ENCODE data around the gene SOCS7.

The SOCS7 gene

GRCh38 chr17:38369124-38369886 is 17.7 kb downstream of the SOCS7 start:
- DNase-seq: no peak

- DNase-seq: no peak
Observed at GRCh38 chr17:38379448-38379847, 27.8 kb downstream of the SOCS7 start.

GRCh38 chr17:38395090-38395489 is 43.4 kb downstream of the SOCS7 start:
- no peak for DNase-seq

- no peak for DNase-seq
Observed at GRCh38 chr17:38397227-38397626, 45.6 kb downstream of the SOCS7 start.

DNA sequence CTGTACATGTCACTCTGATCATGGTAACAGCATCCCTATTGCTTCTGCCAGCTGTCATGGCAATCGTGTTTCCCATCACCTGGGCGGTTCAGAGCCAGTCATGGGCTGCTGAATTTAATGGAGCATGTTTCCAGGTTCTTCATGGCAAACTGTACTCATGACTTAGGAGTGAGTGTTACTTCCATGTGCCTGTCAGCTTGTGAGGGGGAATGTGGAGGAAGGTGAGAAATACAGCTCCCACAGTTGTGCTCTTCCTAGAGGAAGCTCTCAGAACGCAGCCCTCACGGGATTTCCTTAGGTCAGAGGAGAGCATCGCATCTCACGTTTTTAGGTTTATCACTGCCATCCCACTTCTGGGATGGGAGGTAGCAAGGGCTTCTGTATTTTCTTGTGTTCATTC is 48.6 kb downstream of the SOCS7 start:
- DNase-seq: no peak

DNA sequence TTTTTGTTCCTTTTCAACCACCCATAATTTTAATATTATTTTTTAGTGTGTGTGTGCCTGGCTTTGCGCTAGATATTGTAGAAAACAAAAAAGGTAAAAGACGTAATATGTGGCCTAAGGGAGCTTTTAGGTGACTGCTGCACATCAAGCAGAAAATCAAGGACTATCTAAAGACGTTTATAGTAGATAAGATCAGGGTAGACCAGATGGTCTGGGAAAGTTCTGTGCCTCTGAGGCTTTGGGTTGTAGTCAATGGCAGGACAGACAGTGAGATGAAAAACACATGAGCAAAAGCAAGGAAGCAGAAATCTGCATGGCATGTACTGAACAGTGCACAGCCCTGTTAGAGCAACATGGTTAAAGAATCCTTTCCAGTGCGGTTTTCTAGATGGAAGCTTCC is 49.8 kb downstream of the SOCS7 start:
- no peak for DNase-seq

GRCh38 chr17:38402897-38403296 is 51.3 kb downstream of the SOCS7 start:
- no peak for DNase-seq

DNA sequence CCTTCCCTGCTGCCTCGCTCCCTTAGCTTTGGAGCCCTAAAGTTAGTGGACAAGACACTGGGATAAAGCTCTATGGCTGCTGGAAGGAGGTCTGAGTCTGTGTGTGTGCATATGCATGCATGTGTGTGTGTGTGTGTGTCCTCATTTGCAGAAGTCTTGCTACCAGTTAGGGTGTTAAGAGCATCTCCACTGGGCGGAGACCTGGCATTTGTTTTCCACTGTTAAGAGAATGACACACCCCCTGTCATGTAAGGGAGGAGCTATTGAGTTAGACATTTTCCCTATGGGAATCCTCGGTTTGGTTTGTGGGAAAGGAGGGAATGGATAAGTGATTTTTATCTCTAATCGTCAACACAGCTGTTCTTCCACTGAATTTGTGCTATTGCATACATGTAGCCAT is 51.8 kb downstream of the SOCS7 start:
- DNase-seq: no peak

GRCh38 chr17:38404174-38404943 is 52.7 kb downstream of the SOCS7 start:
- no peak for DNase-seq

- DNase-seq: no peak
Observed at GRCh38 chr17:38405654-38406053, 54.0 kb downstream of the SOCS7 start.

DNA sequence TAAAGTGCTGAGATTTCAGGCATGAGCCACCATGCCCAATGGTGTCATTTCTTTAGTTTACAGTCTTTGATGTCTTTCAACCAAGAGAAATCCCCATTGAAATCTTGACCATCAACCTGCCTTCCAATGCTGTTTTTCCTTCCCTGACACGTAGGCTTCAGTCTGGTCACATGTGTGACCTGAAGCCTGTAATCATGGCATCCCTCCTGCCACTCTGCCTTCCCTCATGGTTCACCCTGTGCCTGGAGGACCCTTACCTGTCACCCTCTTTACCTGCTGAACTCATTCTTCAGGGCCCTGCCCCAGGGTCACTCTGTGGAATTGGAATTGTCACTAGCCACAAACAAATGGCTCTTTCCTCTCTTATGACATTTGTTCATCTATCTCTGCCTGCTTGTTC is 58.6 kb downstream of the SOCS7 start:
- DNase-seq: no peak

- peak; percentile 46 for DNase-seq
Observed at GRCh38 chr17:38415250-38416194, 63.9 kb downstream of the SOCS7 start.

- DNase-seq: no peak
Observed at GRCh38 chr17:38416840-38417209, 65.2 kb downstream of the SOCS7 start.

- no peak for DNase-seq
Observed at GRCh38 chr17:38417210-38417951, 65.7 kb downstream of the SOCS7 start.

- no peak for DNase-seq
Observed at GRCh38 chr17:38418062-38418692, 66.5 kb downstream of the SOCS7 start.

- no peak for DNase-seq
Observed at GRCh38 chr17:38418693-38419507, 67.3 kb downstream of the SOCS7 start.

DNA sequence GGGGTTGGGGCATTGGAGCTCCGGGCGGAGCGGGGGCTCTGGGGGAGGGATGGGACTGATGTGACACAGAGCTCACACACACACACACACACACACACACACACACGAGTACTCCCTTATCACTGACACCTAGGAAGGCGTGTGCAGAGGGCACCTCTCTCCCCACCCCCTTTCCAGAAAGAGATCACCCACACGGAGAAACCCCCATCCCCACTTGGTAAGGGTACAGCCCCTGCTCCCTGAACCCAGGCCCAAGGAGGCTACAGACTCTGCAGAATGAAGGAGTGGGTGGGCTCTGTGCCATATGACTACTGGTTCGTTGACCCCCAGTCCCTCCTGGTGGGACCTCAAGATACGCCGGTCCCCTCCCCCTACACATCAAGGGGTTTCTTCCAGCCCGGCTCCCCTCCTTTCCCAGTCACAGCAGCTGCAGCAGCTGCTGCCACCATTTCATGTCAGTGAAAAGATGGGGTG is 67.9 kb downstream of the SOCS7 start:
- no peak for DNase-seq

DNA sequence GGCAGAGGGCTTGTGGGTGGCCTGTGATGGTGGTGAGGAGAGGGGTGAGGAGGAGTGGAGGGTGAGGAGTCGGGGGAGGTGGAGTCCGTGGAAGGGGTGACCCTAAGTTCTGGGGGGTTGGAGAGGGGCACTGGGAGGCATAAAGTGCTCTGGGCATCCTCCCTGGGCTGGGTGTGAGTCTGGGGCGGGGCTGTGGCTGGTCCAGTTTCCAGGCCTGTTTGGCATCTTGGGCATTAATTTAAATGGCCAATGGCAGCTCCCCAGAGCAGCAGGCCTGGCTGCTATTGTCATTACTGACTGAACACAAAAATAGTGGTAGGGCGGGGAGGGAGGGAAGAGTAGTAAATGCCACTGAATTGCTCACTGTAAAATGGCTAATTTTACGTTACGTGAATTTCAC is 68.9 kb downstream of the SOCS7 start:
- no peak for DNase-seq

DNA sequence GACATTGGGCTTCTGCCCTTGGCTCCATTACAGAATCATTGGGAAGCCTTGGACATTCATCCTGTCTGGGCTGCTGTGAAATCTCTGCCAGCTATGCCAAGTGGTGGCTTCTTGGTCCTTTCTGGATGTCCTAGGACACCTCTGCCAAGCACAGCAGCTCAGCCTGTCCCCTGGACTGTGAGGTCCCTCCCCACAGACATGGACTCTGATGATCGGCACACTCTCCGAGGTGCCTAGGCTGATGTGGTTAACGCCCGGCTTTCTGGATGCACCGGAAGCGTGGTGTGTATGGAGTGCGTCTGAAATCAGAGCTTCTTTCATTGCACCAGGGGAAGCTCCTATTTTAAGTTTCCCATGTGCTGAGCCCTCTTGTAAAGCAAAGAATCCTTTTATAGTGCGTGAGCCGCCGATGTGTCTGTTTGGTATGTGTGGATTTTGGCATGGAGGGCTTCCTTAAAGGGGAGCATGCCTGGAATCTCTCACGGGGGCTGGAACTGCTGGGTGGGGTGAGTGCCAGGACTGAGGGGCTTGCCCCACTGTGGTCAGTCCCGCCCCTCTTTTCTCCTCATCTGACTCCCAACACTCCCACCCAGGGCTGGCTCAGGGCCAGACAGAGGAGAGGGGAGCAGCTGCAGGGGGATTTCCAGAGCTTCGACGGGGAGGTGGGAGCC is 69.7 kb downstream of the SOCS7 start:
- no peak for DNase-seq

Measured in activated CD4-positive, alpha-beta T cell treated with anti-CD3 and anti-CD28 coated beads for 48 hours (primary cell).